Astrocyte of the spinal cord (primary cell): ENCODE data around the gene BBOF1.
"Not testable (repeated sequence)": the region's sequence is repeated elsewhere in the genome, so short reads cannot be mapped to it uniquely, and the experiment has no call there.

Experiments used
- DNase-seq: peaks from one replicate; pipeline ENCODE4 v3.0.0; 2011; ENCODE audit warnings: low read depth, low spot score
- H3K4me3 ChIP-seq: 2 replicates; pipeline ENCODE4 v1.5.1; 2011; ENCODE audit warnings: low read depth, mild to moderate bottlenecking, low read length, moderate library complexity
- CTCF ChIP-seq: IDR thresholded peaks from 2 replicates; pipeline ENCODE4 v1.5.1; 2012; ENCODE audit warnings: low read depth, mild to moderate bottlenecking, low read length, inconsistent platforms
- in situ Hi-C: cut with HindIII; loops from 2 replicates; pipeline ENCODE4 v1.10.0; 2017; ENCODE audit warnings: low sequenced_read_pairs

The BBOF1 gene

GRCh38 chr14:74018586-74019407 is at the start of gene BBOF1, which contains the start of gene ENTPD5:
TSS of gene BBOF1 (plus strand) at chr14:74019349. CDS start at chr14:74019479, 130 bp downstream.
TSS of gene ENTPD5 (minus strand) at chr14:74019288. CDS start at chr14:73988102, 31,186 bp downstream.
- TF ChIP-seq CTCF: no peak
- peak within 1 kb of the TSS; percentile 87 for H3K4me3 ChIP-seq
- in situ Hi-C loops: no loop called here
- DNase-seq: peak; percentile 82

- in situ Hi-C loops: no loop called here
- DNase-seq: no peak
- TF ChIP-seq CTCF: no peak
- H3K4me3 ChIP-seq: no peak overlapping the region
These were observed 45.7 kb upstream of the BBOF1 start for GRCh38 chr14:73973497-73973896.

- TF ChIP-seq CTCF: no peak
- in situ Hi-C loops: no loop called here
- H3K4me3 ChIP-seq: no peak overlapping the region
- DNase-seq: no peak
These were observed 43.0 kb upstream of the BBOF1 start for GRCh38 chr14:73976125-73976524.

GRCh38 chr14:73977896-73978295 is 41.3 kb upstream of the BBOF1 start:
- DNase-seq: peak; percentile 68
- in situ Hi-C loops: no loop called here
- TF ChIP-seq CTCF: no peak
- H3K4me3 ChIP-seq: no peak overlapping the region

DNA sequence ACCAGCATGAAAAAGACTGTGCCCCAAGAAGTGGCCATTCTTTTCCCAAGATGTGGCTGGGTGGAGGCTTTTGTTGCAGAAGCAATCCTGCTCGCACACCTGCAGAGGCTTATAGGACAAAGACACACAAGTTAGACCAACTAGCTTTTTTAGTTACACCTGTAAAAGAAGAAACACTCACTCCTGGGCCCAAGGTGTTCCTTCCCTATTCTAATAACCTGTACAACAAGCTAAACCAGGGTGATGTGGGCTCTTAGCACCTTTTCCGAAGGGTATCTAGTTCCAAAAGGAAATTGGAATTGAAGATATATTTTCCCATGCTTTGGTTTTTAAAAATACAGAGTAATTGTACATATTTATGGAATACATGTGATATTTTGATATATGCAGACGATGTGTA is 31.1 kb upstream of the BBOF1 start:
- H3K4me3 ChIP-seq: no peak overlapping the region
- no peak for TF ChIP-seq CTCF
- in situ Hi-C loops: no loop called here
- DNase-seq: no peak

DNA sequence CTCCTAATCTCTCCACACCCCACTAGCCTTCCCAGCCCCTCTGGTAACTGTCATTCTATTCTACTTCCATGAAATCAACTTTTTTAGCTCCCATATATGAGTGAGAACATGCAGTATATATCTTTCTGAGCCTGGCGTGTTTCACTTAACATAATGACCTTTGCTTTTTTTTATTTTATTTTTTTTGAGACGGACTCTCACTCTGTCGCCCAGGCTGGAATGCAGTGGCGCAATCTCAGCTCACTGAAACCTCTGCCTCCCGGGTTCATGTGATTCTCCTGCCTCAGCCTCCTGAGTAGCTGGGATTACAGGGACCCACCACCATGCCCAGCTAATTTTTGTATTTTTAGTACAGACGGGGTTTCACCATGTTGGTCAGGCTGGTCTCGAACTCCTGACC is 30.5 kb upstream of the BBOF1 start:
- DNase-seq, H3K4me3 ChIP-seq, in situ Hi-C loops: not testable (repeated sequence)

- DNase-seq: no peak
- in situ Hi-C loops: no loop called here
- no peak for TF ChIP-seq CTCF
- H3K4me3 ChIP-seq: no peak overlapping the region
These were observed 28.1 kb upstream of the BBOF1 start for GRCh38 chr14:73991092-73991491.

DNA sequence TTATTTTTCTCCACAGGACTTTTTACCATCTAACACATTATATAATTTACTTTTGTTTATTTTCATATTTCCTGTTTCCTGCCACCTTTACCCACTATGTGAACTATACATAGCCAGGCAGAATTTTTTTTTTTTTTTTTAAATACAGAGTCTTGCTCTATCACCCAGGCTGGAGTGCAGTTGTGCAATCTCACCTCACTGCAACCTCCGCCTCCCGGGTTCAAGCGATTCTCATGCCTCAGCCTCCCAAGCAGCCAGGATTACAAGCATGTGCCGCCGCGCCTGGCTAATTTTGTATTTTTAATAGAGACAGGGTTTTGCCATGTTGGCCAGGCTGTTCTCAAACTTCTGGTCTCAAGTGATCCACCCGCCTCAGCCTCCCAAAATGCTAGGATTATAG is 24.2 kb upstream of the BBOF1 start:
- H3K4me3 ChIP-seq, in situ Hi-C loops, DNase-seq: not testable (repeated sequence)
